GM12865 (cell line): ENCODE results near the gene ANGPTL2.

ENCODE experiments used
- DNase-seq: peaks from one replicate; pipeline ENCODE4 v3.0.0; 2010; ENCODE audit warnings: low read depth
- H3K4me3 ChIP-seq: 2 replicates; pipeline ENCODE4 v1.5.1; 2011; ENCODE audit warnings: mild to moderate bottlenecking, low read depth, low read length, control low read depth
- TF ChIP-seq, protein P1 (sequence below): IDR thresholded peaks from 2 replicates; pipeline ENCODE4 v1.5.1; 2011; ENCODE audit warnings: low read length, control low read depth, low read depth, inconsistent platforms; ENCODE audit not compliant: insufficient read depth; ENCODE audit errors: missing control alignments

The ANGPTL2 gene

GRCh38 chr9:127130235-127130634 is 7.8 kb upstream of the ANGPTL2 start:
- TF ChIP-seq, protein P1, sequence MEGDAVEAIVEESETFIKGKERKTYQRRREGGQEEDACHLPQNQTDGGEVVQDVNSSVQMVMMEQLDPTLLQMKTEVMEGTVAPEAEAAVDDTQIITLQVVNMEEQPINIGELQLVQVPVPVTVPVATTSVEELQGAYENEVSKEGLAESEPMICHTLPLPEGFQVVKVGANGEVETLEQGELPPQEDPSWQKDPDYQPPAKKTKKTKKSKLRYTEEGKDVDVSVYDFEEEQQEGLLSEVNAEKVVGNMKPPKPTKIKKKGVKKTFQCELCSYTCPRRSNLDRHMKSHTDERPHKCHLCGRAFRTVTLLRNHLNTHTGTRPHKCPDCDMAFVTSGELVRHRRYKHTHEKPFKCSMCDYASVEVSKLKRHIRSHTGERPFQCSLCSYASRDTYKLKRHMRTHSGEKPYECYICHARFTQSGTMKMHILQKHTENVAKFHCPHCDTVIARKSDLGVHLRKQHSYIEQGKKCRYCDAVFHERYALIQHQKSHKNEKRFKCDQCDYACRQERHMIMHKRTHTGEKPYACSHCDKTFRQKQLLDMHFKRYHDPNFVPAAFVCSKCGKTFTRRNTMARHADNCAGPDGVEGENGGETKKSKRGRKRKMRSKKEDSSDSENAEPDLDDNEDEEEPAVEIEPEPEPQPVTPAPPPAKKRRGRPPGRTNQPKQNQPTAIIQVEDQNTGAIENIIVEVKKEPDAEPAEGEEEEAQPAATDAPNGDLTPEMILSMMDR = no peak
- no peak for DNase-seq
- H3K4me3 ChIP-seq = no peak overlapping the region

DNA sequence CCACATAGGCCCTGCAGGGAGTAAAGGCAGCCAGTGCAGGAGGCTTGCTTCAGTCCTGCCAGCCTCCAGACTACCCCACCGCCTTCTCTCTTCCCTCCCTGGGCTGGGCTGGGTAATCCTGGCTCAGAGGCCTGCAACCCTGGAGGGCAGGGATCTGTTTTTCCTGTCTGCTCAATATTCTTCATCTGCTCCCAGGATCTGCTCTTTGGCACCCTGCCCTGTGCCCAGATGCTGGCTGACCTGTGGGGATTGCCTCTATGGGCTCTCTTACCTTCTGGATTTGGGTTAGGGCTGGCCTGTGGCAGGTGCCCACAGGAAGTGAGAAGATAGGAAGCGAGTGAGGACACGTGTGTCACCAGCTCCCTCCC is 7.3 kb upstream of the ANGPTL2 start:
- TF ChIP-seq, protein P1 = no peak
- no peak overlapping the region for H3K4me3 ChIP-seq
- DNase-seq = no peak

DNA sequence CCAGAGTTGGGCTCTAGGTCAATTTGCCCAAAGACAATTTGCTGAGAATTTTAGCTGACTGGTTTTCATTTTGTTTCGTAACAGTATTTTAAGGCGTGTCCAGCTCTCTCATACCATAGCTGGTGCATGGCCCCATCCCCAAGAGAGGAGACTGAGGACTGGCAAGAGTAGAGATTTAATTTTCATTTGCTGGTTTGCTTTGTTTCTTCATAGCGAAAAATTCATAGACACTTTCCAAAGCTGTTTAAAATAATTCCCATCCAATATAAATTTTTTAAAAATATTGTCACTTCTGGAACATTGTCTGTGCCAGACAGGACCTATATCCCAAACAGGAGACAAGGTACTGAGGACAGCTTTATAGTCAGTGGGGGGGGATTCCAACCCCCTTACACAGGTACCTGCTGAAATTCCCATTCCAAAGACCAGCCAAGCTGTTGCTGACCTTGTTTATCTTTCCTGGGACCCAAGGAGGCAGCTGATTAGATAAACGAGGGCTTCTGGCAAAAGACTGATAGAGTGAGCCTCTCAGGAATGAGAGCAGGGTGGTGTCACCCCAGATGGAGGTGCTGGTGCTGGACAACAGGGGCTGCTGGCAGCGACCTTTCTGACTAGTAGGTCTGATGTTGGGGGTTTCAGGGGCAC is 6.8 kb upstream of the ANGPTL2 start:
- H3K4me3 ChIP-seq = no peak overlapping the region
- DNase-seq = no peak
- TF ChIP-seq, protein P1 = no peak

DNA sequence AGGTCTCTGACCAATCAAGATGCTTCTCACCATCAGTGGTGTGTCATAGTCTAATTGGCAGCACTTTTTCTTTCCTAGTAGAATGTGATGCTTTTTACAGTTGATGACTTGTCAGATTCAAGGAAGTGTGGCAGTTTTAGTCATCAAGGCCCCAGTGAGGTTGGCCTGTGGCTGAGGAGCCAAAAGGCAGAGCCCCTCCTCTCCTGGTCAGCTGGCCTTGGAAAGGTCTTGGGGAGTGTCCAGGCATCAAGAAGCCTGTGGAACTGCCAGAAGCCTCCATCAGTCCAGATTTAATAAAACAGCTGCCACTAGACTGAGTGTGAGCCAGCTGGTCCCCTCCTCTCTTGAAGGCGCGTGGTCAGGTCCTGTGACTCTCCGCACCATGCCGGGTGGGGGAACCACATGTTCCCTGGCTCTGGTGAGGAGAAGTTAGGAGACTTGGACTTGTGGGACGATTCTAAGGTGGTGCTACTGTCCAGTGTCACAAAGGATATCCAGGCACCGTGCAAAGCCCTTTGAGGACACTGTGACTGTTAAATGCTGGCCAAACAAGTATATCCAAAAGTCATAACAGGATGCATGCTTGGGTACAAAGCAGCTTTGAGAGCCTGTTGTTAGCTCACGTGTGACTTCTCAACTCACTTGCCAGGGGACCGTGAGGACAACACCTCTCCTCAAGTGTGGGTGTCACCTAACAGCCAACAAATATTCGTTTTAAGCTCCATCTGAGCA is 6.1 kb upstream of the ANGPTL2 start:
- TF ChIP-seq, protein P1 = no peak
- no peak for DNase-seq
- H3K4me3 ChIP-seq = no peak overlapping the region

DNA sequence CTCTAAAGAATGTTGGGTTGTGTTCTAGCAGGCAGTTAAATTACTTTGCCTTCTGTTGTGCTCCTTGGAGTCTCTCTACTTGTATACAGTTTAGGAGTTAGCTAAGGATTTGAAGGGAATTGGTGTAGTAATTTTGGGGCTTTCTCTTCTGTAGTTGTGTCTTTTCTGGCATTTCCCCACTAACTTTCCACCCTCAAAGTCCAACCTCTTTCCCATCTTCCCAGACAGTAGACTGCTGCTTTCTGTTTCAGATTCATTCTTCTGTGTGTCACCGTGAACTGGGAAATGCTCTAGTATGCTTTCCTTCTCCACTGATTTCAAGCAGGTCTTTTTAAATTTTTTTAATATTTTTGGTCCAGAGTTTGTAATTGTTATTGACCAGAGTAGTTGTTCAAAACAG is 4.5 kb upstream of the ANGPTL2 start:
- DNase-seq = no peak
- TF ChIP-seq, protein P1 = no peak
- no peak overlapping the region for H3K4me3 ChIP-seq

DNA sequence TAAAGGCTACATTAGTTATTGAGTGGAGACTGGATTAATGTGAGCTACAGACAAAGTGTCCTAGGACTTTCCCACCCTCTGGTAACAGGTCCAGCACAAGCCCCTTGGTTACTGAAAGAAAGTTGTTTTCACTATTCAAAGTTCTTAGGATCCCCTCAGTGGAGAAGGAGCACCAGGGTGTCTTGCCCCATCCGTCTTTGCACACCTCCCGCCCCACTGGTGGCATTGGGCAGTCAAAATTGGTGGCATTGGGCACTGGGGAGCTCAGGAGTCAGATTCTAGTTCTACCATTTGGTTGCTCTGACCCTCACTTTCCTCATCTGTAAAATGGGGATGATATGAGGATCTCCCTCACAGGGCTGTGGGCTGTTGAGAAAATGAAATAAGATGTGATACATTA is 2.4 kb upstream of the ANGPTL2 start:
- DNase-seq = no peak
- TF ChIP-seq, protein P1 = no peak
- H3K4me3 ChIP-seq = no peak overlapping the region
